ENCODE measurements around the gene UBE2L6.
"Not testable (repeated sequence)": the region's sequence is repeated elsewhere in the genome, so short reads cannot be mapped to it uniquely, and the experiment has no call there.

The UBE2L6 gene

DNA sequence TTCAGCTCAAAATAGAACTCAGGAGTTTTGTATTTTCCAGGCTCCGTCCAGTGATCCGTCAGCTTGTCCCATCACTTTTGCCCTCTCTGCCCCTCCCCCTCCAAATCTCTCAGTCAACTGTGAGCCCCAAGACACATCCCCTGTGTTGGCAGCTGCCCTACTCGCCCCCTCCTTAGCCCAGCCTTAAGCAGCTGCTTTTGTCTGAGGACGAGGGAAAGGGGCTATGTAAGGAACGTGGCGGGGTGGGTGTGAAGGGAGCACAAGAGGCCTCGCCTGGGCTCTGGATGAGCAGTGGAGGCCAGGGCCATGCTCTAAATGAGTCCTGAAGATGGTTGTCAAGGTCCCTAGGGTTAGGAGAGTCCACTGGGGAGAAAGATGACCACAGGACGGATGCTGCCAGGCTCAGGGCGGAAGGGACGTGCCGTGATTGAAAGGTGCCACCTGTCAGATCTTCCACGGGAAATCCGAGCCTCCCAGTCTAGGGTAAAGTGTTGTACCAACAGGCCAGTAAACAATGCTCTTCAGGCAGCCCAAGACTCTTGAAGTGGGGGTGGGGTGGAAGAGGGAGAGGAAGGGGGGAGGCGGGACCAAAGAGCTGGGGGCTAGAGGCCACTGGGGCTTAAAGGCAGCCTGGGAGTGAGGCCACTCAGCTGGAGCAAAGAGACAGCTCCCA, 30.4 kb downstream of the UBE2L6 start, which contains the start of gene SMTNL1:
Gene SMTNL1, plus strand, starts transcription at position 649 of the 673 bp plus-strand sequence. CDS start 5,048 bp downstream, outside the sequence.
- Histone ChIP-seq H3K27me3 (ENCODE audit: insufficient read depth, low read depth, severe bottlenecking) (no peaks in the 10 kb centered on the region), H3K4me3 (ENCODE audit: low read depth, low read length) (no peak within 1 kb of the TSS), H3K36me3 (no peaks in the 10 kb centered on the region), H3K27ac (no peak within 1 kb of the TSS), H3K9me3 (ENCODE audit: severe bottlenecking) (no peaks in the 10 kb centered on the region)
- TF ChIP-seq, protein P1, sequence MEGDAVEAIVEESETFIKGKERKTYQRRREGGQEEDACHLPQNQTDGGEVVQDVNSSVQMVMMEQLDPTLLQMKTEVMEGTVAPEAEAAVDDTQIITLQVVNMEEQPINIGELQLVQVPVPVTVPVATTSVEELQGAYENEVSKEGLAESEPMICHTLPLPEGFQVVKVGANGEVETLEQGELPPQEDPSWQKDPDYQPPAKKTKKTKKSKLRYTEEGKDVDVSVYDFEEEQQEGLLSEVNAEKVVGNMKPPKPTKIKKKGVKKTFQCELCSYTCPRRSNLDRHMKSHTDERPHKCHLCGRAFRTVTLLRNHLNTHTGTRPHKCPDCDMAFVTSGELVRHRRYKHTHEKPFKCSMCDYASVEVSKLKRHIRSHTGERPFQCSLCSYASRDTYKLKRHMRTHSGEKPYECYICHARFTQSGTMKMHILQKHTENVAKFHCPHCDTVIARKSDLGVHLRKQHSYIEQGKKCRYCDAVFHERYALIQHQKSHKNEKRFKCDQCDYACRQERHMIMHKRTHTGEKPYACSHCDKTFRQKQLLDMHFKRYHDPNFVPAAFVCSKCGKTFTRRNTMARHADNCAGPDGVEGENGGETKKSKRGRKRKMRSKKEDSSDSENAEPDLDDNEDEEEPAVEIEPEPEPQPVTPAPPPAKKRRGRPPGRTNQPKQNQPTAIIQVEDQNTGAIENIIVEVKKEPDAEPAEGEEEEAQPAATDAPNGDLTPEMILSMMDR (IDR thresholded peaks at IDR 0.05; ENCODE audit: low read depth, low read length), result no peak
- DNase-seq, result no peak

DNA sequence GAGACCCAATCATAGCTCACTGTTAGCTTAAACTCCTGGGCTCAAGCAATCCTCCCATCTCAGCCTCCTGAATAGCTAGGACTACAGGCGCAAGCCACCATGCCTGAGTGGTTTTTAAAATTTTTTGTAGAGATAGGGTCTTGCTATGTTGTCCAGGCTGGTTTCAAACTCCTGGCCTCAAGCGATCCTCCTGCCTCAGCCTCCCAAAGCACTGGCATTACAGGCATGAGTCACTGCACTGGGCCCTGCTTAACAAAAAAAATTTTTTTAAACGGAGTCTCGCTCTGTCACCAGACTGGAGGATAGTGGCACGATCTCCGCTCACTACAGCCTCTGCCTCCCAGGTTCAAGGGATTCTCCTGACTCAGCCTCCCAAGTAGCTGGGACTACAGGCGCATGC, 33.0 kb downstream of the UBE2L6 start:
- H3K9me3 ChIP-seq (ENCODE audit: severe bottlenecking); H3K27me3 ChIP-seq (ENCODE audit: insufficient read depth, low read depth, severe bottlenecking); H3K27ac ChIP-seq; DNase-seq; H3K4me3 ChIP-seq (ENCODE audit: low read depth, low read length); H3K36me3 ChIP-seq: not testable (repeated sequence)

DNA sequence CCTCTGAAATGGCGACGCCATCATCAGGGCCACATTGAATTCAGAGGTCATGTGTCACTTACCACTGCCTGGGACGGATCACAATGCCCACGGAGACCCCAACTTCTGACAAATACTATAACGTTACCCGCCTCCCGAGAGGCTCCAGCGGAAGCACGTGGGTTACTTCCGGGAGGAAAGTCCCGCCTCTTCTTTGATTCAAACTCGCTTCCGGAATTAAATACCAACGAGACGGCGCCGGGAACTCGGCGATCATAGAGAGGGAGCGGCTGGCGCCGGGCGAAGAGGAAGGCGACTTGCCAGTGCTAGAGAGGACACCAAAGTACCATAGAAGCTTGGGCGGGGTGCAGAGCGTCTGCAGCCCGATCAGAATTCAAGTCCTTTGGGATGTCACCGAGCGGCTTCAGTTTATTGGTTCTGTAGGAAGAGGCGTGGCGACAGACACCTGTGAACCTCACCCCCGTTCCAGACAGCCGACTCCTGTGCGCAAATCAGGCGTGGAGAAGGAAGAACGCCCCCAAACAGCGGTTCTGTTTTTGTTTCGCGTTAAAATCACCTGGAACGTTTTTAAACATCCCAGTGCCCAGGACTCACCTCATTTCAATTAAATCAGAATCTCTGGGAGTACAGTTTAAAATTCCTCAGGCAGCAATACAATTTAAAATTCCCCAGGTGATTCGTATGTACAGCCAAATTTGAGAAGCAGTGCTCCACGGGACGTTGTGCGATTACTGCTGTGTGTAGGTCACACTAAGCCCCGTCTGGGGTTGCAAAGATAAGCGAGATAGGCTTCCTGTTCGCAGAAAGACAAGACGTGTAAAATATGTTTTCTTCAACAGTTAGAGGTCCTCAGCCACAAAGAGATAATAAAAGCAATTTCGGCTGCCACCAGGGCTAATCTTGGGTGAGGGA, 36.6 kb downstream of the UBE2L6 start, which contains the start of gene TIMM10:
Gene TIMM10, minus strand, starts transcription at position 159 of the 912 bp plus-strand sequence. CDS start 565 bp downstream, outside the sequence.
- peak within 1 kb of the TSS; percentile 85 for H3K4me3 ChIP-seq (ENCODE audit: low read depth, low read length)
- no peaks in the 10 kb centered on the region for H3K9me3 ChIP-seq (ENCODE audit: severe bottlenecking)
- no peaks in the 10 kb centered on the region for H3K27me3 ChIP-seq (ENCODE audit: insufficient read depth, low read depth, severe bottlenecking)
- peaks cover 15% of the 10 kb centered on the region for H3K36me3 ChIP-seq
- peak within 1 kb of the TSS; percentile 78 for H3K27ac ChIP-seq
- peak; percentile 96 for DNase-seq
- TF ChIP-seq, protein P1 (IDR thresholded peaks at IDR 0.05; ENCODE audit: low read depth, low read length), result no peak

GRCh38 chr11:57530215-57530595, 37.3 kb downstream of the UBE2L6 start:
- Histone ChIP-seq H3K27me3 (ENCODE audit: insufficient read depth, low read depth, severe bottlenecking) (no peaks in the 10 kb centered on the region), H3K4me3 (ENCODE audit: low read depth, low read length) (peak overlapping the region; percentile 85), H3K36me3 (peaks cover 15% of the 10 kb centered on the region), H3K9me3 (ENCODE audit: severe bottlenecking) (no peaks in the 10 kb centered on the region), H3K27ac (peak overlapping the region; percentile 78)
- no peak for DNase-seq
- TF ChIP-seq, protein P1 (IDR thresholded peaks at IDR 0.05; ENCODE audit: low read depth, low read length), result no peak

- H3K36me3 ChIP-seq, result peaks cover 15% of the 10 kb centered on the region
- TF ChIP-seq, protein P1 (IDR thresholded peaks at IDR 0.05; ENCODE audit: low read depth, low read length), result no peak
- H3K27me3 ChIP-seq (ENCODE audit: insufficient read depth, low read depth, severe bottlenecking), result no peaks in the 10 kb centered on the region
- no peak overlapping the region for H3K4me3 ChIP-seq (ENCODE audit: low read depth, low read length)
- H3K27ac ChIP-seq, result no peak overlapping the region
- DNase-seq, result no peak
- H3K9me3 ChIP-seq (ENCODE audit: severe bottlenecking), result no peaks in the 10 kb centered on the region
Measured at GRCh38 chr11:57529012-57529411, 38.5 kb downstream of the UBE2L6 start.

DNA sequence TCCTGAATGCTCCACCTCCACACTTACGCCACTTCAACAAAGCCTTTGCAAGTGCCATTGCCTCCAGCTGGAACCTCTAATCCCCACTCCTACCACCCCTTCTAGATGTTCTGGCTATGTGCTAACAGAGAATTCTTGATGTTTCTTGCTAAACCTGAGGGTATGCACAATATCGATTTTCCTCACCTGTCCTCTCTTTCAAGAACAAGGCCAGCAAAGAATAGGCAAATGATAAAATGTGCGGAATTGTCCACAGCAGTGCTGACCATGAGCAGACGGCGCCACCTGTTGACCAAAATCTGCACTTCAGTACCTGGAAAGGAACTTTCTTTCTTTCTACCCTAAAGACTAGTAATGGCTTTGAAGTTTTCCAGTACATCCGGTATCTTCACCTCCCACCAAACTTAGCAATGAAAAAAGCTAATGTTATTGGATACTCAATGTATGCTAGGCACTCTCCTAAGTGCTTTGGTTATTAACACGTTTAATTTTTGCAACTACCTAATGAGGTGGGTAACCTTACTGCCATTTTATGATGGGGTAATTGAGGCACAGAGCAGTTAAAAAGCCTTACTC, 40.3 kb downstream of the UBE2L6 start:
- DNase-seq, result peak; percentile 67
- peaks cover 15% of the 10 kb centered on the region for H3K36me3 ChIP-seq
- H3K27ac ChIP-seq, result no peak overlapping the region
- H3K4me3 ChIP-seq (ENCODE audit: low read depth, low read length), result no peak overlapping the region
- TF ChIP-seq, protein P1 (IDR thresholded peaks at IDR 0.05; ENCODE audit: low read depth, low read length), result peak; percentile 75
- H3K27me3 ChIP-seq (ENCODE audit: insufficient read depth, low read depth, severe bottlenecking), result no peaks in the 10 kb centered on the region
- no peaks in the 10 kb centered on the region for H3K9me3 ChIP-seq (ENCODE audit: severe bottlenecking)

Measured in WERI-Rb-1 (cell line).